ENCODE measurements around the gene CD82. TPM values are rescaled to one million over a fixed set of nuclear protein-coding genes. Genes with fewer than 3 reads are reported as not detected.

CD82 gene
- total RNA-seq, 2 experiments from 2014 or later, result 239 to 272 TPM

DNA sequence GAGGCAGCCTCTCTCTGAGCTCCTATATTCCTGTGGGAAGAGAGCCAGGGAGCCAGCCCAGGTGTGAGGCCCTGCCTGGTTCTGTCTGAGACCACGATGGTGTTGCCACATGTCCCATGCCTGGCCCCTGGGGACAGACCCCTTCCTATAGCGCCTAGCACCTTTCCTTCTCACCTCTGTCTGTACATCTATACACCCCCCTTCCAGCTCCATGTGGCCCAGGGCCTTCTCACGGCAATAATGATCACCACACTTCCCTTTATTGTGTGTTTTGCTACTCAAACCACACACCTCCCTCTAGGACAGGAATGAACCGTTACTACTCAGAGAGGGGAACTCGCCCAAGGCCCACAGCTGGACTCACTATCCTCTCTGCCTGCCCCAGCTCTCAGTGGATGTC, 12.8 kb downstream of the CD82 start:
- H3K36me3 Mint-ChIP-seq (ENCODE audit: low read depth), result peaks cover 51% of the 10 kb centered on the region
- H3K4me1 Mint-ChIP-seq, result peaks cover 71% of the 10 kb centered on the region
- DNase-seq (peak; percentile 24), ATAC-seq (no peak)
- H3K27ac Mint-ChIP-seq, result peak overlapping the region; percentile 76
- CTCF ChIA-PET, result interaction anchor here (0.7 to 1.2 kb wide), 2 partner anchors 10 to 37 kb away, joined by 3 to 5 read pairs; no protein-coding TSS in a partner anchor
- H3K4me3 Mint-ChIP-seq, result no peak overlapping the region
- H3K9me3 Mint-ChIP-seq (ENCODE audit: low read depth), result no peaks in the 10 kb centered on the region
- POLR2A ChIA-PET, result no interaction called here
- intact Hi-C loops (cut with DNase I, micrococcal nuclease), result no loop called here
- H3K27me3 Mint-ChIP-seq, result no peaks in the 10 kb centered on the region

DNA sequence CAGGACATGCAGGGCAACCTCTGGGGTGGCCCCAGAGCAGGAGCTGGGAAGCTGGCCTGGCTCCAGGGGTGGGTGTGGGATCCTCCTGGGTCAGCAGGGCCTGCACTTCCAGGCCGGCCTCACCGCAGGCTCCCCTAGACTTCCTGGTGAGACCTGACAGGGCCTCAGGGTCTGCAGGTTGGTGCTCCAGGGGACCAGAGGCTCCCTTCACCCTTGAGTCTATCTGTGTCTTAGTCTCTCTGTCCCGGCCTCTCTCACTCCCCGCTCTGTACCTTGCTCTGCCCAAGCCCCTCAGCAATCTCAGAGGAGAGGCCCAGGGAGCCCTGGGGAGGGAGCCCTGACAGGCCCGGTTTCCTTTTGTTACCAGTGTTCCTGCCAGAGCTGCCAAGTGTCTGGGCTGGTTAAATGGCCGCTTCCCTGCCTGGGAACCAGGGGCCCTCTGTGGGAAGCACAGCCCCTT, 13.9 kb downstream of the CD82 start:
- Mint-ChIP-seq H3K9me3 (ENCODE audit: low read depth) (no peaks in the 10 kb centered on the region), H3K4me1 (peaks cover 66% of the 10 kb centered on the region), H3K4me3 (no peak overlapping the region), H3K27me3 (no peaks in the 10 kb centered on the region), H3K36me3 (ENCODE audit: low read depth) (peaks cover 56% of the 10 kb centered on the region), H3K27ac (no peak overlapping the region)
- POLR2A ChIA-PET, result interaction anchor here (1.0 kb wide), 1 partner anchor 14 kb away, joined by 3 read pairs; no protein-coding TSS in a partner anchor
- ATAC-seq (no peak), DNase-seq (no peak)
- CTCF ChIA-PET, result no interaction called here
- intact Hi-C loops (cut with DNase I, micrococcal nuclease), result no loop called here

- Mint-ChIP-seq H3K4me1 (peaks cover 54% of the 10 kb centered on the region), H3K36me3 (ENCODE audit: low read depth) (peaks cover 63% of the 10 kb centered on the region), H3K27ac (no peak overlapping the region), H3K27me3 (no peaks in the 10 kb centered on the region), H3K4me3 (no peak overlapping the region), H3K9me3 (ENCODE audit: low read depth) (no peaks in the 10 kb centered on the region)
- DNase-seq (no peak), ATAC-seq (no peak)
- POLR2A ChIA-PET, result no interaction called here
- intact Hi-C loops (cut with DNase I, micrococcal nuclease), result no loop called here
- CTCF ChIA-PET, result interaction anchor here (1.1 to 1.3 kb wide), 2 partner anchors 24 to 31 kb away, joined by 3 read pairs; no protein-coding TSS in a partner anchor
These were observed 15.2 kb downstream of the CD82 start for GRCh38 chr11:44580701-44581100.

- CTCF ChIA-PET, result interaction anchor here (0.7 to 1.3 kb wide), 3 partner anchors 24 to 55 kb away, joined by 3 read pairs; no protein-coding TSS in a partner anchor
- H3K4me1 Mint-ChIP-seq, result peaks cover 48% of the 10 kb centered on the region
These were observed 15.8 kb downstream of the CD82 start for GRCh38 chr11:44581246-44581645.

GRCh38 chr11:44582641-44583352, 17.3 kb downstream of the CD82 start:
- intact Hi-C loops (cut with DNase I, micrococcal nuclease), result no loop called here
- no peak overlapping the region for H3K4me3 Mint-ChIP-seq
- DNase-seq (no peak), ATAC-seq (no peak)
- CTCF ChIA-PET, result interaction anchor here (0.6 to 1.0 kb wide), 2 partner anchors 14 to 34 kb away, joined by 3 to 4 read pairs; no protein-coding TSS in a partner anchor
- POLR2A ChIA-PET, result no interaction called here
- no peaks in the 10 kb centered on the region for H3K27me3 Mint-ChIP-seq
- peak overlapping the region; percentile 26 for H3K27ac Mint-ChIP-seq
- peaks cover 35% of the 10 kb centered on the region for H3K4me1 Mint-ChIP-seq
- H3K9me3 Mint-ChIP-seq (ENCODE audit: low read depth), result no peaks in the 10 kb centered on the region
- peaks cover 69% of the 10 kb centered on the region for H3K36me3 Mint-ChIP-seq (ENCODE audit: low read depth)

More at GRCh38 chr11:44581246-44581645, 15.8 kb downstream of the CD82 start:
- Mint-ChIP-seq H3K9me3 (ENCODE audit: low read depth) (no peaks in the 10 kb centered on the region), H3K4me3 (no peak overlapping the region), H3K27me3 (no peaks in the 10 kb centered on the region), H3K27ac (no peak overlapping the region), H3K36me3 (ENCODE audit: low read depth) (peaks cover 63% of the 10 kb centered on the region)
- POLR2A ChIA-PET, result no interaction called here
- DNase-seq, result no peak
- intact Hi-C loops (cut with DNase I, micrococcal nuclease), result no loop called here
- no peak for ATAC-seq

DNA sequence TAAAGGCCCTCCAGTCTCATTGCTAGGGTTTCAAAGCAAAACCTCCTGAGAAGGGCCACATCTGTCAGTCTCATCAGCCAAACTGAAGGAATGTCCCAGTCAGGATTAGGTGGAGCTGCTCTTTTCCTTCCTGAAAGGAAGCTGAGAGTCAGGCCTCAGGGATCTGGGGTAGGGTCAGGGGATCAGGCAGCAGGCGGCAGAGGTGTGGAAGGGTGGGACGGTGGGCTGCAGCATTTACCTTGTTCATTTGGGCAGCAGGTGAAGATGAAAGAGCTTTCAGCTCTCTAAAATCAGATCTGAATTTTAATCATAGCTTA, 17.8 kb downstream of the CD82 start:
- CTCF ChIA-PET, result interaction anchor here (0.6 to 1.1 kb wide), 6 partner anchors 14 to 328 kb away, joined by 3 to 5 read pairs (median 4); no protein-coding TSS in a partner anchor
- no peaks in the 10 kb centered on the region for H3K9me3 Mint-ChIP-seq (ENCODE audit: low read depth)
- intact Hi-C loops (cut with DNase I, micrococcal nuclease), result no loop called here
- no peaks in the 10 kb centered on the region for H3K27me3 Mint-ChIP-seq
- H3K27ac Mint-ChIP-seq, result no peak overlapping the region
- H3K4me1 Mint-ChIP-seq, result peaks cover 30% of the 10 kb centered on the region
- H3K36me3 Mint-ChIP-seq (ENCODE audit: low read depth), result peaks cover 71% of the 10 kb centered on the region
- no peak for ATAC-seq
- POLR2A ChIA-PET, result no interaction called here
- DNase-seq, result no peak
- no peak overlapping the region for H3K4me3 Mint-ChIP-seq

- Mint-ChIP-seq H3K4me3 (no peak overlapping the region), H3K27ac (peak overlapping the region; percentile 58), H3K4me1 (peaks cover 16% of the 10 kb centered on the region), H3K9me3 (ENCODE audit: low read depth) (no peaks in the 10 kb centered on the region), H3K36me3 (ENCODE audit: low read depth) (peaks cover 77% of the 10 kb centered on the region), H3K27me3 (no peaks in the 10 kb centered on the region)
- intact Hi-C loops (cut with DNase I, micrococcal nuclease), result no loop called here
- no peak for DNase-seq
- ATAC-seq, result no peak
- ChIA-PET CTCF (no interaction called here), POLR2A (no interaction called here)
These were observed 20.0 kb downstream of the CD82 start for GRCh38 chr11:44585421-44585820.

GRCh38 chr11:44589301-44589700, 23.8 kb downstream of the CD82 start:
- H3K4me1 Mint-ChIP-seq, result peaks cover 41% of the 10 kb centered on the region
- peaks cover 69% of the 10 kb centered on the region for H3K36me3 Mint-ChIP-seq (ENCODE audit: low read depth)
- no peak overlapping the region for H3K27ac Mint-ChIP-seq
- POLR2A ChIA-PET, result interaction anchor here (1.1 kb wide), 1 partner anchor 20 kb away, joined by 6 read pairs; no protein-coding TSS in a partner anchor
- no peaks in the 10 kb centered on the region for H3K27me3 Mint-ChIP-seq
- intact Hi-C loops (cut with DNase I, micrococcal nuclease), result no loop called here
- CTCF ChIA-PET, result no interaction called here
- ATAC-seq, result no peak
- no peaks in the 10 kb centered on the region for H3K9me3 Mint-ChIP-seq (ENCODE audit: low read depth)
- no peak for DNase-seq
- H3K4me3 Mint-ChIP-seq, result no peak overlapping the region

- no peaks in the 10 kb centered on the region for H3K9me3 Mint-ChIP-seq (ENCODE audit: low read depth)
- peaks cover 54% of the 10 kb centered on the region for H3K4me1 Mint-ChIP-seq
- no peaks in the 10 kb centered on the region for H3K27me3 Mint-ChIP-seq
- ATAC-seq, result no peak
- ChIA-PET CTCF (interaction anchor here (0.5 to 0.9 kb wide), 4 partner anchors 17 to 305 kb away, joined by 3 to 4 read pairs (median 4); no protein-coding TSS in a partner anchor), POLR2A (interaction anchor here (0.7 kb wide), 1 partner anchor 26 kb away, joined by 3 read pairs; no protein-coding TSS in a partner anchor)
- intact Hi-C loops (cut with DNase I, micrococcal nuclease), result no loop called here
- no peak for DNase-seq
- H3K4me3 Mint-ChIP-seq, result no peak overlapping the region
- H3K27ac Mint-ChIP-seq, result peak overlapping the region; percentile 60
- peaks cover 72% of the 10 kb centered on the region for H3K36me3 Mint-ChIP-seq (ENCODE audit: low read depth)
These were observed 25.3 kb downstream of the CD82 start for GRCh38 chr11:44590769-44591168.

- Mint-ChIP-seq H3K27ac (peak overlapping the region; percentile 63), H3K4me3 (no peak overlapping the region), H3K4me1 (peaks cover 62% of the 10 kb centered on the region), H3K36me3 (ENCODE audit: low read depth) (peaks cover 68% of the 10 kb centered on the region), H3K9me3 (ENCODE audit: low read depth) (no peaks in the 10 kb centered on the region), H3K27me3 (no peaks in the 10 kb centered on the region)
- POLR2A ChIA-PET, result no interaction called here
- CTCF ChIA-PET, result interaction anchor here (0.6 to 0.8 kb wide), 2 partner anchors 16 to 193 kb away, joined by 3 to 4 read pairs; no protein-coding TSS in a partner anchor
- intact Hi-C loops (cut with DNase I, micrococcal nuclease), result no loop called here
- ATAC-seq, result no peak
- DNase-seq, result no peak
These were observed 26.1 kb downstream of the CD82 start for GRCh38 chr11:44591557-44591956.

DNA sequence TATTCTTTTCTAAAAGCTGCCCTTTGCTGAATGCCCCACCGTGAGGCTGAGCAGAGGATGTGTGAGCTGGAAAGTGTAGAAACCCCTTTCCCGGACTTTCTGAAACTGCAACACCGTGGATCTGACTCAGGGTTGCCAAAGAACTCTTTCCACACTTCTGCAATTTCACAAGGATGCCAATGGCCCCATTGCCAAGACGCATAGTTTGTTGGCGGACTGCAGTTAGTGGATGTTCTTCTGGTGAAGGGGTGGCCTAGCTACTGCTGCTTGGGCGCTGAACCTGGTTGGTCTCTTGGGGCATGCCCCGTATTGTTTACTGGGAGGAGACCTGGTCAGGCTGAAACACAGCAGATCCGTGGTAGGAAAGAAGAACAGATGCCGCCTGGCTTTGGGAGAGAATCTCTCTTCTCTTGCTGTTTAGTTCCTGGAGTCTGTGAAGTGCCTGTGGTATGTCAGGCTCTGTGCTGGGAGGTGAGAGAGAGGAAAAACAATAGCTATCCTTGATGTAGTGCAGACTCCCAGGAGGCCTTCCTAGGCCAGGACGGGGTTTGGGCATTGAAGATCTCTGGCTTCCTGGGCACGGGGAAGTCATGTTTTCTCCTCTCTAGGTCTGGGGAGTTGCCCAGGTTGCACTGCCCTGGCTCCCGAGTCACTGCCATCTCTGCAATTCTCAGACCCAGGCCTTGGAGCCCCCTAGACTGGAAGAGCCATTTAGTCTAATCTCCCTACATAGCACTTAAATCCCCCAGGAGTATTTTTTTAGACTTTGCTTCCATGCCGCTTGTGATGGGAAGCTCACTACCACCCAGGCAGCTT, 26.9 kb downstream of the CD82 start:
- no peak overlapping the region for H3K4me3 Mint-ChIP-seq
- peaks cover 60% of the 10 kb centered on the region for H3K36me3 Mint-ChIP-seq (ENCODE audit: low read depth)
- POLR2A ChIA-PET, result interaction anchor here (0.7 kb wide), 1 partner anchor 25 kb away, joined by 4 read pairs; no protein-coding TSS in a partner anchor
- no peaks in the 10 kb centered on the region for H3K27me3 Mint-ChIP-seq
- CTCF ChIA-PET, result interaction anchor here (0.8 to 1.2 kb wide), 5 partner anchors 10 to 26 kb away, joined by 3 to 4 read pairs (median 3); no protein-coding TSS in a partner anchor
- no peak for ATAC-seq
- H3K9me3 Mint-ChIP-seq (ENCODE audit: low read depth), result no peaks in the 10 kb centered on the region
- intact Hi-C loops (cut with DNase I, micrococcal nuclease), result no loop called here
- peaks cover 68% of the 10 kb centered on the region for H3K4me1 Mint-ChIP-seq
- peak overlapping the region; percentile 21 for H3K27ac Mint-ChIP-seq
- DNase-seq, result no peak

Measured in activated CD4-positive, alpha-beta T cell treated with anti-CD3 and anti-CD28 coated beads for 36 hours (primary cell).